NT2/D1 (cell line): Measurements from ENCODE around the gene PLEKHA5.
"Not testable (repeated sequence)": the region's sequence is repeated elsewhere in the genome, so short reads cannot be mapped to it uniquely, and the experiment has no call there.

Source experiments
- DNase-seq: peaks from one replicate; pipeline ENCODE4 v3.0.0-alpha.2; 2011; ENCODE audit warnings: low read depth, low spot score
- H3K27me3 ChIP-seq: 2 replicates; pipeline ENCODE4 v1.6.0; 2011; ENCODE audit warnings: mild to moderate bottlenecking; ENCODE audit not compliant: insufficient read length, insufficient read depth
- H3K36me3 ChIP-seq: 2 replicates; pipeline ENCODE4 v1.6.1; 2011; ENCODE audit warnings: mild to moderate bottlenecking, low read length, mixed read lengths; ENCODE audit not compliant: insufficient read depth, insufficient read length
- H3K4me1 ChIP-seq: 2 replicates; pipeline ENCODE4 v1.5.1; 2011; ENCODE audit not compliant: insufficient read depth, insufficient read length
- H3K4me3 ChIP-seq: 2 replicates; pipeline ENCODE4 v1.5.1; 2011; ENCODE audit warnings: low read depth; ENCODE audit not compliant: insufficient read length
- H3K9ac ChIP-seq: 2 replicates; pipeline ENCODE4 v1.6.0; 2011; ENCODE audit warnings: low read depth; ENCODE audit not compliant: insufficient read length
- H3K9me3 ChIP-seq: 2 replicates; pipeline ENCODE4 v1.5.1; 2011; ENCODE audit warnings: mild to moderate bottlenecking, low read length; ENCODE audit not compliant: insufficient read depth
- SUZ12 ChIP-seq: IDR thresholded peaks from 2 replicates; pipeline ENCODE4 v1.6.1; 2011; ENCODE audit not compliant: insufficient read length, insufficient read depth; ENCODE audit errors: extremely low read depth
- YY1 ChIP-seq: IDR thresholded peaks from 2 replicates; pipeline ENCODE4 v1.6.1; 2011; ENCODE audit not compliant: insufficient read length, insufficient read depth
- ZNF274 ChIP-seq: IDR thresholded peaks from 2 replicates; pipeline ENCODE4 v1.6.1; 2011; ENCODE audit warnings: mild to moderate bottlenecking, low read depth, low read length

PLEKHA5 gene

DNA sequence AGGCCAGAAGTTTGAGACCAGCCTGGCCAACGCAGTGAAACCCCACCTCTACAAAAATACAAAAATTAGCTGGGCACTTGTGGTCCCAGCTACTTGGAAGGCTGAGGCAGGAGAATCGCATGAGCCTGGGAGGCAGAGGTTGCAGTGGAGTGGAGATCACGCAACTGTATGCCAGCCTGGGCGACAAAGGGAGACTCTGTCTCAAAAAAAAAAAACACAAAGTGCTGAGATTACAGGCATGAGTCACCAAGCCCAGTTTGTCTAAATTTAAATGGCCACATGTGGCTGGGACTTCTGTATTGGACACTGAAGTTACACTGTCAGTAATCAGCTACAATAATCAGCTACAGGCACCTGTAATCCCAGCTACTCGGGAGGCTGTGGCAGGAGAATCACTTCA lies 208.9 kb downstream of the PLEKHA5 start:
- Histone ChIP-seq H3K9me3 (peaks cover 23% of the 10 kb centered on the region), H3K27me3 (no peaks in the 10 kb centered on the region), H3K4me1 (no peaks in the 10 kb centered on the region), H3K36me3 (peaks cover 54% of the 10 kb centered on the region), H3K4me3 (no peak overlapping the region), H3K9ac (no peak overlapping the region)
- DNase-seq: no peak
- TF ChIP-seq YY1 (no peak), ZNF274 (no peak), SUZ12 (no peak)

DNA sequence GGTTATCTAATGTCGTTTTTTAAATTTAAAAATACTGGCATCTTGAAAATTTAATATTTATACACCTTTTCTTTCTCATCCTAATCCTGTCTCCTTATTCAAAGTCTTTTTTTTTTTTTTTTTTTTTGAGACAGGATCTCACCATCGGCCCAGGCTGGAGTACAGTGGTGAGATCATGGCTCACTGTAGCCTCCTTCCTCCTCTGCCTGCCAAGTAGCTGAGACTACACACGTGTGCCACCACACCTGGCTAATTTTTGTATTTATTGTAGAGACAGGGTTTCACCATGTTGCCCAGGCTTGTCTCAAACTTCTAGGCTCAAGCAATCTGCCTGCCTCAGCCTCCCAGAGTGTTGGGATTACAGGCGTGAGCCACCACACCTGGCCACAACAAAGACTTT lies 221.3 kb downstream of the PLEKHA5 start:
- H3K36me3 ChIP-seq: peaks cover 65% of the 10 kb centered on the region
- not testable (repeated sequence) for H3K4me1 ChIP-seq, H3K9ac ChIP-seq, H3K27me3 ChIP-seq, H3K4me3 ChIP-seq, DNase-seq
- H3K9me3 ChIP-seq: peaks cover 14% of the 10 kb centered on the region

GRCh38 chr12:19351346-19351745 lies 221.8 kb downstream of the PLEKHA5 start:
- Histone ChIP-seq H3K9ac (no peak overlapping the region), H3K4me1 (no peaks in the 10 kb centered on the region), H3K36me3 (peaks cover 66% of the 10 kb centered on the region), H3K4me3 (no peak overlapping the region), H3K27me3 (no peaks in the 10 kb centered on the region), H3K9me3 (peaks cover 14% of the 10 kb centered on the region)
- no peak for TF ChIP-seq ZNF274
- no peak for TF ChIP-seq SUZ12
- no peak for TF ChIP-seq YY1
- no peak for DNase-seq

DNA sequence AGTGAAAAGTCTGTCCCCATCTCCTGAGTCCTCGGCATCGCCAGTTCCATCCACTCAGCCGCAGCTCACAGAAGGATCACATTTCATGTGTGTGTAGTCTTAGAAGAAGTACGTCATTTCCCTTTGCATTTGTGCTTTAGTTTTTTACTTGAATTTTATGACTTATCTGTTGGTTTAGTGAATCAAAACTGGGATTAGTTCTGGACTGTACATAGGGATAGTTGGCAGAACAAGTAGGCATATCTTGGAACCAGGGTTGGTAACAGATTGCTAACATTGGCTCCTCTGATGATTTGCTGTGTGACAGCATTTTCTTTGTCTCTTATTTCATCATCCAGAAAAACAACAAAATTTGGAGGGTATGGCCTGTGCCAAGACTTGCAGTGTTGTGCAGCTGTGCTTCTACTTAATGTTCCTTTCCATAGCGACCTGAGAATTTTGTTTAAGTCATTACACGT lies 240.2 kb downstream of the PLEKHA5 start:
- Histone ChIP-seq H3K9me3 (no peaks in the 10 kb centered on the region), H3K4me3 (no peak overlapping the region), H3K27me3 (no peaks in the 10 kb centered on the region), H3K4me1 (no peaks in the 10 kb centered on the region), H3K9ac (no peak overlapping the region), H3K36me3 (peaks cover 62% of the 10 kb centered on the region)
- DNase-seq: no peak
- no peak for TF ChIP-seq SUZ12
- no peak for TF ChIP-seq ZNF274
- TF ChIP-seq YY1: no peak

DNA sequence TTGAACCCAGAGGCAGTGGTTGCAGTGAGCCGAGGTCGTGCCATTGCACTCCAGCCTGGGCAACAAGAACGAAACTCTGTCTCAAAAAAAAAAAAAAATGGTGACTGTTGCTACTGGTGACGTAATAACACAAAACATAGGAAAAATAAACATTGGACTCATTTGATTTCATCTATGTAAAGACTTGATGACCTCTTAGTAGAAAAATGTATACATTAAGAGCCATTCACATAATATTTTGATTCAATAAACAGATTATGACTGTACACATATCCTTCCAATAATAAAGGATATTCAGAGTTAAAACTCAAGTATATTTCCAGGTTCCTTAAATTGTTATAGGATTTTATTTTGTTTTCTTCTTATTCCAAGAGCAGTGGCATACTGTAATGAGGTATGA lies 244.1 kb downstream of the PLEKHA5 start:
- no peak for DNase-seq
- H3K4me3 ChIP-seq: no peak overlapping the region
- H3K4me1 ChIP-seq: no peaks in the 10 kb centered on the region
- peaks cover 43% of the 10 kb centered on the region for H3K36me3 ChIP-seq
- TF ChIP-seq YY1 (no peak), SUZ12 (no peak), ZNF274 (no peak)
- no peaks in the 10 kb centered on the region for H3K27me3 ChIP-seq
- no peaks in the 10 kb centered on the region for H3K9me3 ChIP-seq
- H3K9ac ChIP-seq: no peak overlapping the region

DNA sequence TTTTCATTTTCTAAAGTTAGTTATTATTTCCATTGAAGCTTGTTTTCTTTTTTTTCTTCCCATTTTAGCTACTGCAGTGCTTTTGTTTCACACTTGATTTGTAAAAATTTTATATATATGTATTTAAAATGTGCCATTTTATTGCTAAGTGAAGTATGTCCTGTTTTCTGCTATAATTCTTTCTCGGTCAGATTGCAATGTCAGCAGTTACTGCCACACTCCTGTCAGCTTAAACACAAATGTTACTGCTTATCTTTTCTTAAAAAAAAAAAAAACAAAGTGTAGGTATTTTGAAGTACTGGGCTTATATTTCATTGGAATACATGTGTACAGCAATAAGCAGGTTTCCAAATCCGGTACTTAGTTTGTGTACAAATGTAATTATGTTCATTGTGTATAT lies 246.4 kb downstream of the PLEKHA5 start:
- no peak for TF ChIP-seq SUZ12
- TF ChIP-seq ZNF274: no peak
- TF ChIP-seq YY1: no peak
- peaks cover 29% of the 10 kb centered on the region for H3K36me3 ChIP-seq
- H3K4me1 ChIP-seq: no peaks in the 10 kb centered on the region
- H3K27me3 ChIP-seq: no peaks in the 10 kb centered on the region
- H3K4me3 ChIP-seq: no peak overlapping the region
- DNase-seq: no peak
- no peak overlapping the region for H3K9ac ChIP-seq
- no peaks in the 10 kb centered on the region for H3K9me3 ChIP-seq

- no peaks in the 10 kb centered on the region for H3K4me1 ChIP-seq
- H3K9me3 ChIP-seq: no peaks in the 10 kb centered on the region
- H3K9ac ChIP-seq: no peak overlapping the region
- no peak overlapping the region for H3K4me3 ChIP-seq
- no peaks in the 10 kb centered on the region for H3K27me3 ChIP-seq
- TF ChIP-seq YY1 (no peak), SUZ12 (no peak), ZNF274 (no peak)
- no peak for DNase-seq
- H3K36me3 ChIP-seq: peaks cover 21% of the 10 kb centered on the region
Measured at GRCh38 chr12:19376691-19377090, 247.2 kb downstream of the PLEKHA5 start.

GRCh38 chr12:19382111-19382526 lies 252.6 kb downstream of the PLEKHA5 start:
- no peaks in the 10 kb centered on the region for H3K4me1 ChIP-seq
- H3K4me3 ChIP-seq: no peak overlapping the region
- no peak for TF ChIP-seq SUZ12
- TF ChIP-seq YY1: no peak
- TF ChIP-seq ZNF274: no peak
- H3K9me3 ChIP-seq: no peaks in the 10 kb centered on the region
- no peak overlapping the region for H3K9ac ChIP-seq
- DNase-seq: peak; percentile 65
- H3K36me3 ChIP-seq: peaks cover 9% of the 10 kb centered on the region
- H3K27me3 ChIP-seq: no peaks in the 10 kb centered on the region
